Stimulated activated CD8-positive, alpha-beta memory T cell treated with anti-CD3 and anti-CD28 coated beads, Interleukin-15, amount 100 ng/mL, for 4 hours (primary cell): ENCODE measurements around the gene BAG1.

Experiments used
- DNase-seq, 2 donors: peaks; one replicate each; pipeline ENCODE4 v3.0.0-alpha.2; 2020; ENCODE audit warnings: low read depth in 2 of 2

The BAG1 gene

DNA sequence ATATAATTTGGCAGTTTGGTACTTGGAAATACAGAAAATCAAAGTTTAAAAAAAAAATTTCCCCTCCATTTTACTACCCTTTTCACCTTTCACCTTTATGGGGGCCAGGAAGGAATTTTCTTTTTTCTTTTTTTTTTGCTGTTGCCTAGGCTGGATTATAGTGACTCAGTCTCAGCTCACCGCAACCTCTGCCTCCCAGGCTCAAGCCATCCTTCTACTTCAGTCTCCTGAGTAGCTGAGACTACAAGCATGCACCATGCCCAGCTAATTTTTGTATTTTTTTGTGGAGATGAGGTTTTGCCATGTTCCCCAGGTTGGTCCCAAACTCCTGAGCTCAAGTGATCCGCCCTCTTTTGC, 9.4 kb upstream of the BAG1 start:
- no peak for DNase-seq

DNA sequence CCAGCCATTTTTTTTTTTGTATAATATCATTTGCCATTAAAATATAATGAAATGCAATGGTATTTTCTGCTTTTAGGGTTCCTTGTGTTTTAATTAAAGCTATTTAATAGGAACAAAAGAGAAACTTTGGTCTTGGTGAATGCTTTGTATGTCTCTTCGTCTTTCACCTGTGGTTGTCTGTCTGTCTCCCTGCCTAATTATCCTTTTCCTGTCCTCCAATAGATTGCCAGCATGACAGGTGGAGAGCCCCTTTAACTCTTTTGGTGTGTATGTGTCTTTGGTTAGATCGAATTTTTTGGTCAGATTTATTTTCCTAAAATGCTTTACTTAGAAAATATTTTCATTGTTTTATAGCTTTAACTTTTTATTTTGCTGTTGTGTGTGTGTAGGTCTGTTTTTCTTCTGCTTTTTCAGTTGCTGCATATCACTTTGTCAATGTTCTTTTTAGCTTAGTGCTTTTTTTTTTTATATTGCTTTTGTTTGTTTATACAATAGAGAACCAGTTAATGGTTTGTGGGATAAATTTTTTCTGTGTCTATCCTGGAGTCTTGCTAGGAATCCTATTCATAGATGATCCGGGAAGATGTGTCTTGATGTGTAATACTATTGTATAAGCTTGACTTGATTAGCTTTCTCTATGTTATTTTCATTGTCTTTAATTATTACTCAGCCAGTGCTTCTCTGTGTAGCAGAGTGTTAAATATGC, 8.9 kb upstream of the BAG1 start:
- no peak for DNase-seq

DNA sequence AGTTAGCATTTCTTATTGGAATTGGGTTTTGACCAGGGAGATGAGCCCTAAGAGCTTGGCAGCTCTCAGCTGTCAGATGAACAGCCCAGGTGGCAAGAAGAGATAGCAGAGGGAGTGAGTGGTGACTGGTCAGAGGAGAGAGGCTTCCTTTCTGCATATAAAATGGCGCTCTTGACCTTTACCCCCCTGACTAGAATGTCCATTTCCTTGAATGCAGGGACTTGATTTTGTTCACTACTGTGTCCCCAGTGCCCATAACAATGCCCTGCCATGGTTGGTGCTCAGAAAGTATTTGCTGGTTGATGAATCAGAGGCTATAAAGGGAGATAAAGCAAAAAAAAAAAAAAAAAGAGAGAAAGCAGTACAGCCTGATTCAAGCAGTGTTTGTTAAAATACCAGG, 7.6 kb upstream of the BAG1 start:
- DNase-seq = no peak

DNA sequence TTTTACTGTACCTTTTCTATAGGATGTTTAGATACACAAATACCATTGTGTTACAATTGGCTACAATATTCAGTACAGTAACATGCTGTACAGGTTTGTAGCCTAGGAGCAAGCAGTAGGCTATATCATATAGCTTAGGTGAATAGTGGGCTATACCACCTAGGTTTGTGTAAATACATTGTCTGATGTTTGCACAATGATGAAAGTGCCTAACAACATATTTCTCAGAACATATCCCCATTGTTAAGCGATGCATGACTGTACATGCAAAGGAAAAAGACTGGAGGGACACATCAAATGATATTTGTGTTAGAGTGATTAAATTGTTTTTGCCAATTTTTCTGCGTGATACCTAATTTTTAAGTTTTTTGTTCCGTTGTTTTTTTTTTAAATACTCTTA, 5.6 kb upstream of the BAG1 start:
- no peak for DNase-seq

DNA sequence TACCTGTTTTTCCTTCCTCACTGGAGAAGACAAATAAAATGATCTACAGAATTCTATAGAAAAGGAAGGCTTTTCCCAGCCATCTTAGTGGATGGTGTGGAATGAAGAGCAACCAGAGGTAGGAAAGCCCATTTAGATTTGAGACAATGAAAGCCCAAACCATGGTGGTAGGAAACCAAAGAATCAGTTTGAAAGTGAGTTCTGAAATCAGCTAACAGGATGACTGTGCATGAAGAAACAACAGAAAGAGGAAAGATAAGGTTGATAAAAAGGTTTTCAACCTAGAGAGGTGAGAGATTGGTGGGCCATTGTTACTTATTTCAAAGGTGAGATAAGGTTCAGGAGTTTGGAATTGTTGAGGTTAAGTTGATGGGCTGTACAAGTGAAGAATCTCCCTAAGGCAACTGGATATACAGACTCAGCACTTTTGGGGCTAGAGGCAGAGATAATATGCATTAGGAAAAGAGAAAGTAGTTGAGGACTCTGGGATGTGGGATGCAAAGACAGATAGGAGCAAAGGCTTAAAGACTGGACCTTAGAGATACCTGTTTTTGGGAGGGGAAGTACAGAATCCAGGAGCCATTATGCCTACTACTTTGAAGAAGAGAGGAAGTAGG, 2.8 kb upstream of the BAG1 start:
- no peak for DNase-seq

DNA sequence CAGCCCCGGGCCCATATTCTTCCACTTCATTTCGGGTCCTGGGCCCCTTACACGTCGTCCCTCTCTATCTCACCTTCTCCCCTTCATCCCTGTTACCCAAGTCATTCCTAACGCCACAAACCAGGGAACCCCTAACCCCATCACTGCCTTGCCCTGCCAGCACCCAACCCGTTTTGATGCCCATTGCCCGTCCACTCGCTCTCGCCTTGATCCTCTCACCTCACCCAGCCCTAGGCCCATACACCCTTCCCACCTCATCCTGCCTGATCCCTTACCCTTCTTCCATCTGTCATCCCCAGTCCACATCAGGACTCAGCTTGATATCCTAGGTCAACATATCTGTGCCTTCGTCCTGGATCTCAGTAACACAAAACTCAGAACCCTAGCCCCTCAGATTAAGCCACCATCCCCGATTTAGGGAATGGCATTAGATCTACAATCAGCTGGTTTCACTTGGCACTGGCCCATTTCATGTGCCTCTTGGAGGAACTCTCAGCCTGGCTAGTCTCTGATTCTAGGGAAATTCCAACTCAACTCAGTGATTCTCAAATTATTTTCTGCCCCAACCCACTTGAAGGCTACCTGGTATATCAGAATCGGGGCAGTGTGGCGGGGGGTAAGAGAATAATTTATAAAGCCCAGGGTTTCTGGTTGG, 830 bp upstream of the BAG1 start:
- no peak for DNase-seq

DNA sequence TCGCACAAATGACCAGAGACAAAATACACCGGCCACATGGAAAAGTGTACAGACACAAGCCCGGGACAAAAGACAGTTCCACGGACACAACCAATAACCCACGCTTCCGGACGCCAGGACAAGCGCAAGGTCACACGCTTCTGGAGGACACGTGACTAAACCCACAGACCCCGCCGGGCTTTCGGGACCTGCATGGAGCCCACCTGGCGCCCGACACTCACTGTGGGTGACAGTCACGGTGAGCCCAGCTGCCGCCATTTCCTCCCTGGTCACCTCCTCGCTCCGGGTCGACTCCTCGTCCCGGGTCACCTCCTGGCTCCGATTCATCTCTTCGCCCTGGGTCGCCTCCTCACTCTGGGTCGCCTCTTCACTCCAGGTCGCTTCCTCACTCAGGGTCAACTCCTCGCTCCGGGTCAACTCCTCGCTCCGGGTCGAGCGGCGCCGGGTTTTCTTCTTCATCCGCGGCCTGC, 470 bp downstream of the BAG1 start:
- DNase-seq = peak in 1 of 2 donors; percentile 2

DNA sequence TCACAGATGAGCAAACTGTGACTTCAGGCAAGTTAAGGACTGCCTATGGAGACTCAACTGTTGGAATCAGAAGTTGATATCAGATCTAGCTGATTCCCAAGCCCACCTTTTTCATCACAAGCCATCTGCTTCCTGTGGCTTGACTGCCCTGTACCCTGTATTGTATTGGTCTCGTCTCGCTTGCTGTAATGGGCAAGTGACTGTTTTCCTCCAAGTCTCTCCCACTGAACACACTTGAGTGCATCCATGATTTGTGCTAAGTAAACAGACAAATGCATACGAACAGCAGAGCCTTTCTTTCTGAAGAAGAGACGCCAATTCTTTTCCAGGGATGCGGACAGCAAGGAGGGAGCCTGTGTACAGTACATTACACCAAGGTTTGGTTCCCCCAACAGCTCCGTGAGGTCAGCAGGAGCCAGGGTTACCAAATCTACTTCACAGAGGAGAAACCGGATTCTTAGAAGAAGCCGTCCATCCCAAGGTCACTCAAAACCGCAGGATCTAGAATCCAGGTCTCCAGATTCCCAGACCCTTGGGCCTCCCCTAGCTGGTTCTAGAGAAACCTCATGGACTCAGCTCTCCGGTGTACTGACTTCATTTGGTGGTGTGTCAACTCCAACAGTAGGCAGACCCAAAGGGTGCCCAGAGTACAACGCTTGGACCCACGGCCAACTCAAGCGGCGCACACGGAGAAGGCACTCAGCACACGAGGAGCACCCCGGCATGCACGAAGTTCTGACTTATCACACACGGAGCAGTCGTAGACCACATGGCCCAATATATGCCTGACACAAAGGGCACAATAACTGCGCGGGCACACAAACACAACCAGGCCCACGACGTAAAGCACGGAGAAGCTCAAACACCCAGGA, 1.1 kb downstream of the BAG1 start:
- no peak for DNase-seq

DNA sequence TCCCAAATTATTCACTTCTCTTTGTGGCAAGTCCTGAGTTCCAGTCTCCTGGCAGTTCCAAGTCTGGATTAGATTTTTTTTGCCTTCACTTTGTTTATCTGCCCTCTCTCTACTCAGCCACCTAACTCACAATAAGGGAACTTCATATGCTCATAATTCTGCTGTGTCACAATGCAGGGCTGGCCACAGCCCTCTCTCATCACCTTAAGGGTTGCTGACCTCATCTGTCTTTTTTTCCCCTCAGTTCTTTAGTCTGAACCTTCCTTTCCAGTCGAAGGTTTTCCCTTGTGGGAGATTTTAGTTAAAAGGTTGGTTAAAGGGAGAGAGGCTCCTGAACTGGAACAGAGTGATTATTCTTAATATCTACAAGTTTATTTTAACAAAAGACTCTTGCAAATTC, 4.1 kb downstream of the BAG1 start:
- no peak for DNase-seq

DNA sequence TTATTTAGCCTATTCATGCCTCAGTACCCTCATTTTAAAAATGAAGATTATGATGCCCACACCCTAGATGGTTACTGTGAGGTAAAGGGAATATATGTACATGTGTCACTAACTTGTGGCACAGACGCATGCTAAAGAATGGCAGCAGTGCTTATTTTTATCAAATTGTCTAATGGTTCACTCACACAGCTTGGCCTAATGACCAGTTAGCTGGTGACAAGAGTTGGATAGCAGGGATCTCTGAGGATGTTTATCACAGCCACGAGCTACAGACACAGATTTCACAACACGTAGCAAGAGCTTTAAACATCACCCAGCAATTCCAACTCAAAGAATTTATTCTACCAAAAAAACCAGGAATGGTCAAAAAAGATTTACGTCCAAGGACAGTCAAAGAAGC, 7.2 kb downstream of the BAG1 start:
- no peak for DNase-seq

DNA sequence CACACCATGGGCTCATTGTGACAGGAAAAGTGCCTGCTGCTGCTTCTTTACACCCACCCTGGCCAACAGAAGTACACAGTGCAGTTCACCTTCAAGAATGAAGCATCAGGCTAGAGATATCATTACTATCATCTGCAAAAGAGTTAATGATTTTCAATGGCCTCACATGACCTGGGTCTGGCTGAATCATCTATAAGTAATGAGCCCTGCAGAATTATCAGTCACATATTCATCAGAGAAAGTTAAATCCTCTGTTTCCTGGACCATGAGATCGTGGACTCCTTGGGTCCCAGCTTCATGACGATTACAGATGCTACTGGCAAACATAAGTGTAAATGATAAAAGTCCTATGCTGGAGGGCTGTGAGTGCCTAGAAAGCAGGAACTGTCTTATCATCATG, 8.3 kb downstream of the BAG1 start:
- DNase-seq = no peak

DNA sequence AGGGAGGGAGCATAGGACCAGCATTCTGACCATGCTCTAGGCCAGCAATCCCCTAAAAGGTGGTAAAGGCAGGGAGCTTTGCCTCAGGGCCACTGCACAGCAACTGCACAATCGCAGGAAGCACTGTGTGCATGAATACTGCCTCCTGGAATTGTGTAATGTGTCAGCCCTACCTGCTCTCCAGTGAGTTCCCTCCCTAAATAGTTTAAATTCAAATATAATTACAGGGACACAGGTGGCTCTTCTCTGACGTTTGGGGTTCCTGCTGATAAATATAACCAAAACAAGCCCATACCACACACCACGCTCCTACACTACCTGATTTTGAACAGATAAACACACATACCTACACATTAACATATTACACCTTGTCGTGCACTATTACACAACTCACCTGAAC, 9.0 kb downstream of the BAG1 start:
- DNase-seq = no peak

DNA sequence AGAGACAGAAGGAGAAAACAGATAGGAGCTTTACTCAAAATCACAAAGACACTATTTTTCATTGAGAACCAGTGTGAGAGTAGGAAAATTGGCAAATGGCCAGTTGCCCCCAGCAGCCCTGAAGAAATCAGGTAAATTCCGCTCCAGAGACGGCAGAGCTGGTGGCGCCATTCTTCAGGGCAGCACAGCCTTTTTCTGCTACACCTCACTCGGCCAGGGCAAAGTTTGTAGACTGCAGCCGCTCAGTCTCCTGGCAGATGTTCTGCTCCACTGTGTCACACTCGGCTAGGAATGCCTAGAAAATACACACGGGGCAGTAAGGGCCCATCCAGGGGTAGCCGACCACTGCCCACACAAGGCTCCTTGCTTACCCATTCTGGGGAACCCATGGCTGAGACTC, 9.5 kb downstream of the BAG1 start:
- DNase-seq = no peak

DNA sequence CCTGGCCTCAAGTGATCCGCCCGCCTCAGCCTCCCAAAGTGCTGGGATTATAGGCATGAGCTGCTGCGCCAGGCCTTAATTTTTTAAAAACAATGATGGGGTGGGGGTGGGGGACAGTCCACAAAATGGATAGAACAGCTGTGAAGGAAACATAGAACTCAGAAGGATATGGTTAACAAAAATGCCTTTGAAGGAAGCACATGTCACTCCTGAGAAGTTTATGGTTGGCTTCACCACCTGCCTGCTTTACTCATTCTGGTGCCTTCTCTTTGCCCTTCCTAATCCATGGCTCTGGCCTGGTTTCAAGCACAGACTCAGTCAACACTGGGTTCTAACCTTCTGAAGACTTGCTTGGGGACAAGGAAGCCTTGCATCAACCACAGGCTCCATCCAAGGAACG, 10.3 kb downstream of the BAG1 start:
- DNase-seq = no peak

DNA sequence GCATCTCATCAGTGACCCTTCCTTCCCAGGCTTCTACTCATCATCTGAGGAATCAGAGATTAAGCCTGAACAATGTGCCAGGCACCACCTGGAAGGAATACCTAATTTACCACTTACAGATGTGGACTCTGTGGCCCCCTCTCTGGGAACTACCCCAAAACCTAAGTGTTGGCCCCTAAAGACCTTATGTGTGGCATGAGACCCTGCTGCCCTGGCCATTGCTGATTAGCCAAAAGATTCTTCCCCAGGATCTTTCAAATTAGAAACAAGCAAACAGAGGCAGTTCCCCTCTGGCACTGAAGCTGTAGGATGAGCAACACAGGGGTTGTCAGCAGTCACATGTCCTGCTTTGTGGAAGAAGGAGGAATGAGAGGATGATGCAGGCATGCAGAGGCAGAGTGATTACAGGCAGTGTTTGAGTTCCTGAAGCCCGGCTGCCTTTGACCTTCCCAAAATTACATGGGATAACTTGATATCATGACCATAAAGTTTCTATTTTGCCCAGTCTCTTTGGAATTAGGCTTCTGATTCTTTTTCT, 14.0 kb downstream of the BAG1 start:
- no peak for DNase-seq

DNA sequence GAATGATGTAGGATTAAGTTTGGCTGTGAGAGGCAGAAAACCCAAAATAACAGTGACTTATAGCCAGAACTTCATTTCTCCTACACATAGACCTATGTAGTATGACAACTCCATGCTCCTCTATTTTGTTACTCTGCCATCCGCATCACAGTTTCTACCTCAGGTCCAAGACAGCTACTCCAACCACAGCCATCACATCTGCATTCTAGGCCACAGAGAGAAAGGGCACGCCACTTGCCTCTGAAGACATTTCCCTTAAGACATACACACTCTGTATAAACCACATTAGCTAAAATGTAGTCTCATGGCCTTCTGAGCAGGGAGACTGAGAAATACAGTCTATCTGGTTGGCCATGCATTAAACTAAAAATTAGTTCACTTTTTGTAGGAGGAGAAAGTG, 14.5 kb downstream of the BAG1 start:
- no peak for DNase-seq

DNA sequence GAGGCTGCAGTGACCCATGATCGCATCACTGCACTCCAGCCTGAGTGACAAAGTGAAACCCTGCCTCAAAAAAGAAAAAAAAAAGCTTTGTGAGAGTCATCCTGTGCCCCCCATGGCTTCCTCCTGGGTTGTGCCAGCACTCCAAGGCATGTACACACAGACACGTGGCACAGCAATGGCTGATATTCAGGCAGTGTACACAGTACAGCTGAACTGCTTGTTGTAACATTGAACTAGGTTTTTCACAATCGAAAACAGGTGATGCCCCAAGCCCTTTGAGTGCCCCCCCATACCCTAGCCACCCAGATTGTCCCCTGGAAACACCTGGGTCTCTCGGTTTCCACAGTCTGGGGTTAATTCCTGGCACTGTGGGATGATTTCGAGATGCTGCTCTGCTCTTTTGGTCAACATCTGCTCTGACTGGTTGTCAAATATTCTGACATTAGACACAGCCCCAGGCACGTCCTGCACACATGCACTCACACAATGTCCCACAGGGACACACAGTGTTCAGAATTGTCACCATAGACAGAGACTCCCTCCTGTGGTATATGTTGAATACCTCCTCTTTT, 15.3 kb downstream of the BAG1 start:
- no peak for DNase-seq

DNA sequence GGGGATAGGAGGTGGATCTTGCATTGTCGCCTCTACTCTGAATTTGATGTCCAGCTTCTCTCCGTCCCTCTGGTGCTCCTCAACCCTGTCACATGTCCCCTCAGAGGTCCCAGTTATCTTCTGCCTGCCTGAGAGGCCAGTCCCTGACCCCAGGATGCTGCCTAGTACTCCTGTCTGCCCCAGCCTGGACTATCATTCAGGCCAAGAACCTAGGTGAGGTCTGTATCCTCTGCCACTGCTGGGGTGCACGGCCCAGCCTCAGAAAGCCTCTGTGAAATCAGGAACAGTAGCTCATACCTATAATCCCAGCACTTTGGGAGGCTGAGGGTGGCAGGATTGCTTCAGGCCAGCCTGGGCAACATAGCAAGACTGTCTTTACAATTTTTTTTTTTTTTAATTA, 15.9 kb downstream of the BAG1 start:
- no peak for DNase-seq

DNA sequence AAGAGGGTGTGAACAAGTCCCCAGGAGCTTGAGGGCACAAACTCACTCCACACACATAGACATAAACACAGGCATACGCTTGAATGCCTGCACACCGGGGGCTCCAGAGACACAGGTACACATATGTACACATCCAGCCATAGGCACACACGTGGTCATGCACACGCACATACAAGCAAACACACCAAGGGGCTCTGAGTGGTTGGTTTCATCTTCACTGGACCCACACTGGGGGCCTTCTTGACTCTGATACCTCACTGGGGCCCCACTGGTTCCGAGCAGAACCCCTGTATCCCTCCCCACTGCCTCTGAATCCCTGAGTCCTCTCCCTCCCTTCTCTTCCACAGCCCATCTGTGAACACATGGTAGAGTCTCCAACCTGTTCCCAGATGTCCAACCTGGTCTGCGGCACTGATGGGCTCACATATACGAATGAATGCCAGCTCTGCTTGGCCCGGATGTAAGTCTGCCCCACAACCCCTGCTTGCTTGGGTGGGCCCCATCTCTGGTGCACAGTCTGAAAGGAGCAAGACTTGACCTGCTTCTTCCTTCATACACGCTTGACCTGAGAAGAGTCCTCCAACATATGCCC, 18.1 kb downstream of the BAG1 start:
- DNase-seq = no peak

DNA sequence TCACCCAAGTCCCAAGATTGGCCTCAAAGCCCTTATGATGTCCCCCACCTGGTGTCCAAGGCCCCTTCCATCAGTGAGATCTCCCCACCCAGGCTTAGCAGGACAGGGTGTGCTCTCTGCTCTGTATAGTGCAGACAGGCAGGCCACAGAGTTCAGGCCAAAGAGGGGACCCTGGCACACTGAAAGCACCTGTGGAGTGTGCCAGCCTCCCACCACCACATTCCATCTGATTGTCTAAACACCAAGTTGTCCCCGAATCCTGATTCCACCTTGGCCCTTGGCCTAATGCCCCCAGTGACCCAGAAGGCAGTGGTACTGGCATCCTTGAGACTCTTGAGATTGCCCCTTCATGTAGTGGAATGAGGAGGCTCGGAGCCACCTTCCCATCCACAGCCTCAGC, 19.2 kb downstream of the BAG1 start:
- DNase-seq = no peak

DNA sequence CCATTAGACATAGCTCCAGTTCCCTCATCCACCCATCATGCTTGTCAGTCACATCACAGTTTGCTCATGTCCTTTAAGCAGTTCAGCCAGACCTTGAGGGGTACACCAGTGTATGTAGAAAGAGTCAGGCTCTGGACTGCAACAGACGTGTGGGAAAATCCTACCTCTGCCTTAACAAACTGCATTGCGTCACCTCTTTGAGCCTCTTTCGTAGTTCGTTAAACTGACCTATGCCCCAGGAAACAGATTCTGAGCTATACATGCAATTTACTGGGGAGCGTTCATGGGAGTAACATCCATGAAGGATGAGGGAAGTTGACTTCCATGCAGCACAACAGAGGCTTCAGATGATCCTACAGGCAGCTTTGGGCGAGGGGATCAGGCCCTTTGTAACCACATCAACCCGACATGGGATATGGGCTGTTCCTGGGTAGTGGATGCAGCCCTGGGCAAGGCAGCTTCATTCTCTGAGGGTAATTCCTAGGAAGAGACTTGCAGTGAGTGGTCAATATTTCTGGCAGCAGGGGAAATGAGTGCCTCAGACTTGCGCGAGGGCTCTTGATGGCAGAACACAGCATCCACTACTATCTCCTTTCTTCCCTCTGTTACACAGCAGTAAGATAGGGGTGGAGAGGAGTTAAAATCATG, 20.2 kb downstream of the BAG1 start:
- no peak for DNase-seq
